ENCODE results near the gene OSBPL5.
A peak's percentile ranks its signal among the peaks of the same experiment; 100 is the strongest.
"Not testable (repeated sequence)": the region's sequence is repeated elsewhere in the genome, so short reads cannot be mapped to it uniquely, and the experiment has no call there.

OSBPL5 gene

GRCh38 chr11:3182462-3182852, 17.3 kb upstream of the OSBPL5 start:
- no peak for DNase-seq (ENCODE audit: low read depth in 2 of 3, low spot score in 1 of 3)

DNA sequence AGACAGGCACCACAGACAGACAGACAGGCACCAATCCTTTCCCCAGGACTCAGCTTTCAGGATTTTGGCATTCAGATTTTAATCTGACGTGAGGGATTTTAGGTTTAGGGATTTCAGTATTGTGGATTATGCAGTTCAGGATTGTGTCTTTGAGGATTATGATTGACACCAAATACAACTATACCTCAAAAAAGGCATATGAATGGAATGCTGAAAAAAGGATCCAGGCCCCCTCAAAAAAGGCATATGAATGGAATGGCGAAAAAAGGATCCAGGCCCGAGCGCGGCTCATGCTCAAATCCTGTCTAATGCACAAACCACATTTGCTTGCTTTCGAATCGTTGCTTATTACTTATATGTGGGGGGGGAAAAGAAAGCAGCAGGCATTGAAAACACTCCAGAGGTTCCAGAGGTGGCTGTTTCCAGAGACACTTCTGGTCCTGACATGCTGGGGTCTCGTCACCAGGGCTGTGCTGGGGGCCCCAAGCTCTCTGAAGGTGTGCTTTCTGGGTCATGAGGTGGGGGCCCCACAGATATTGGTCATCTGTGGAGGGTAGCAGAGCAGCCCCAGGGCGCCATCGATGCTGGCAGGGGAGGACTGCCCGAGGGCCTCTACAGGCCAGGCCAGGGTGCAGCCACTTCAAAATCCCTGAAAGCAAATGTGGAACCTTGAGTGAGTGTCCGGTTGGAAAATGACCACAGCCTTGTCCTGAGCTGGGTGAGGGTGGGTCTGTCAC, 16.8 kb upstream of the OSBPL5 start:
- DNase-seq (ENCODE audit: low read depth in 2 of 3, low spot score in 1 of 3) = no peak

GRCh38 chr11:3180869-3181268, 15.8 kb upstream of the OSBPL5 start:
- no peak for DNase-seq (ENCODE audit: low read depth in 2 of 3, low spot score in 1 of 3)

GRCh38 chr11:3178349-3178748, 13.2 kb upstream of the OSBPL5 start:
- no peak for DNase-seq (ENCODE audit: low read depth in 2 of 3, low spot score in 1 of 3)

DNA sequence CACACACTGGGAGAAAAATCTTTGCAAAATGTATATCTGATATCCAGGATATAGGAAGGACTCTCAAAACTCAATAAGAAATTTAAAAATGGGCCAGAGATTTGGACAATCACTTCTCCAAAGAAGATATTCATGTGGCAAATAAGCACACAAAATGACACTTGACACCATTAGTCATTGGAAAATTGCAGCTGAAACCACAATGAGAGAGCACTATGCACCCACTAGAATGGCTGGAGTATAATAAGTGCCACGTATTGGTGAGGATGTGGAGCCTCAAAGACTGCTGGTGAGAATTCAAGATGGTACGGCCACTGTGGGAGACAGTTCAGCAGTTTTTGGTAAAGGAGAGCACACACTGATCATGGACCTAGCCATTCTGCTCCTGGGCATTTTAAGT, 12.8 kb upstream of the OSBPL5 start:
- DNase-seq (ENCODE audit: low read depth in 2 of 3, low spot score in 1 of 3) = no peak

DNA sequence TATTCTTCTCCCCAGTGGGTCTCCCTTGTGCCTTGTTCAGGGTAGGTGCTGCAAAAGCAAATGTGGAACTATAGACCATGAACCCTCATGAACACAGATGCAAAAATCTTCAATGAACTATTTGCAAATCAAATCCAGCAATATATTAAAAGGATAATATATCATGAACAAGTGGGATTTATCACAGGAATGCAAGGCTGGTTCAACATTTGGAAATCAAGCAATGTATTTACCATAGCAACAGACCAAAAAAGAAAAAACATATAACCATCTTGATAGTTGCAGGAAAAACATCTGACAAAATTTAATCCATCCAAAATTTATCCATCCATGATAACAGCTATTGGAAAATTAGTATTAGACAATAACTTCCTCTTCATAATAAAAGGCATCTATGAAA, 11.4 kb upstream of the OSBPL5 start:
- no peak for DNase-seq (ENCODE audit: low read depth in 2 of 3, low spot score in 1 of 3)

DNA sequence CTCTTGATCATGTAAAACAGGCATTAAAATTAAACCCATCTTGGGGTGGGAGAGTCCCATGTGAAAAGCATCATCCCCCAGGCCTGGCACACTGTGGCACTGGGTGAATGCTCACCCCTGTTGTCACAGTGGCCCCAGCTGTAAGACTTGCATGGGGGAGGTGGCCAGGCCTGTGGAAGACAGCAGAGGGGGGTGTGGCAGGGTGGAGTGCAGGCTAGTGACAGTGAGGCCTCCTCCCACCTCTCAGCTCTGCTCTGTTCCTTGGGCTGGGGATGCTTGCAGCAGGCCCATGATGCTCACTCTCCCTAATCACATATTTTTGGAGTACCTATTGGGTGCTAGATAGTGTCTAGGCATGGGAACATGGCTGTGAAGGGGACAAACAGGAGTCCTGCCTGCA, 10.1 kb upstream of the OSBPL5 start:
- DNase-seq (ENCODE audit: low read depth in 2 of 3, low spot score in 1 of 3) = no peak

GRCh38 chr11:3174387-3174786, 9.3 kb upstream of the OSBPL5 start:
- no peak for DNase-seq (ENCODE audit: low read depth in 2 of 3, low spot score in 1 of 3)

DNA sequence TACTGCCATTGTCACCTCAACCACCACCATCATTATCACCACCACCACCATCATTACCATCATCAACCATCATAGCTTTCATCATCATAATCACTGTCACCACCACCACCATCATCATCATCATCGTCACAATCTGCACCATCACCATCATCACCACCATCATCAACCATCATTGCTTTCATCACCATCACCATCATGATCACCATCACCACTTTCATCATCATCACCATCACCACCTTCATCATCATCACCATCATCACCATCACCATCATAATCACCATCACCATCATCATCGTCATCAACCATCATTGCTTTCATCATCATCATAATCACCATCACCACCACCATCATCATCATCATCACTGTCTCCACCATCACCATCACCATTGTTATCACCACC, 8.7 kb upstream of the OSBPL5 start:
- no peak for DNase-seq (ENCODE audit: low read depth in 2 of 3, low spot score in 1 of 3)

DNA sequence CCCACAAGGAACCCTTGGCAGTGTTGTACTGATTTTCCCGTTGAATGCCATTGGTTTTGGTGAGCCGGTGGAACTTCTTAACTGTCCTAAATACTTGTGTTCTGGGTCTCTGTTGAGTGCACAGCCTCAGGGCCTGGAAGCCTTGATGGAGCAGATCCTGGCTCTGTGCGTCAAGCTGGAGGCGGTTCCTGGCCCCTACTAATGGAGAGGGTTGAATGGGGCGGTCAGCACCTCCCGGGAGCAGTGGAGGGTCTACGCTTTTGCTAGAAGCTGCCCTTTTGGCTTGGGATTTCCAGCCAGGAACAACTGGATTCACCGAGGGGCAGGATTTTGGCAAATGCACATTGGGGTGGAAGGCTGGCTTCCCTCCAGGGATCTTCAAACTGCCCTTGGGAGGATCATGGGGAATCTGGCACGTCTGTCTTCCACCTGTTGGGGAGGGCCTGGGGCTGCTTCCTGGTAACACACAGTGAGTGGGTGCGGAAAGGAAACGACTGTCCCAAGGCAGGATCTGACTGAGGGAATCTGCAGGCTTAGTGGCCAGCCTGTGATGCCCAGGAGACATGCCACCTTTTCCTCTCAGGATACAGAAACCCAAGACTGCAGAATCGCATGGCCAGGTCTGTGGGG, 6.9 kb upstream of the OSBPL5 start:
- no peak for DNase-seq (ENCODE audit: low read depth in 2 of 3, low spot score in 1 of 3)

- DNase-seq (ENCODE audit: low read depth in 2 of 3, low spot score in 1 of 3) = no peak
These were observed 5.9 kb upstream of the OSBPL5 start for GRCh38 chr11:3170756-3171650.

DNA sequence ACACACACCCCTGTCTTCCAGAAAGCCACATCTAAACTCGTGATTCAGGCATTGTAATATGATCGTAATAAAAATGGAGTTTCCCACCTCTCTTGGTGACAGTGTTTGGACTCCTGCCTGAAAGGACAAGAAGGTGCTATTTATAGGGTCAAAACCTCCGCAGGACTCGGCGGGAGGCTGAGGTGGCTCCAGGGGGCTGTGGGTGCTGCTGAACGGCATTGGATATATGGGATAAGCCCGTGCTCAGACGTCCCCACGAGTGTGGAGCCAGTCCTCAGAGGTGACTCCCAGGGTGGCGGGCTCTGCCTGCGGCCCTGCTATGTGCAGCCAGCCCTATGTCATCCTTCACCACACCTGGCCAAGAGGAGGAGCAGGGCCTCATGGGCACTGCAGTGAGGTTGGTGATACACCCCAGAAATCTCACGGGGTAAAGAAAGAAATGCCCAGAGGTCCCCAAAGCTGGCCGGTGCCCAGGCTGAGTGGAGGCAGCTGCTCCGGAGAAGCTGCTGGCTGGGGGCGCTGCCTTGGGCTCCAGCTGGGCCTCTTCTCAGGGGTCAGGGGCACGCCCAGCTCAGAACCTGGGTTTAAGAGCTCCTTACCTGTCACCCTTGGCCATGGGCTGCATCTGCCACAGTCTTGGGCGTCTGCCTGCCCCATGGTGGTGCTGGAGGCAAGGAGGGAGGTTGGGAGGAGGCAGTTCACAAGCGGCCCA, 5.1 kb upstream of the OSBPL5 start:
- DNase-seq (ENCODE audit: low read depth in 2 of 3, low spot score in 1 of 3) = no peak

GRCh38 chr11:3169255-3170043, 4.3 kb upstream of the OSBPL5 start:
- DNase-seq (ENCODE audit: low read depth in 2 of 3, low spot score in 1 of 3) = peak in 2 of 3 donors; percentile 18 to 23

GRCh38 chr11:3168742-3169254, 3.7 kb upstream of the OSBPL5 start:
- not testable (repeated sequence) for DNase-seq (ENCODE audit: low read depth in 2 of 3, low spot score in 1 of 3)

GRCh38 chr11:3167143-3168119, 2.3 kb upstream of the OSBPL5 start:
- no peak for DNase-seq (ENCODE audit: low read depth in 2 of 3, low spot score in 1 of 3)

DNA sequence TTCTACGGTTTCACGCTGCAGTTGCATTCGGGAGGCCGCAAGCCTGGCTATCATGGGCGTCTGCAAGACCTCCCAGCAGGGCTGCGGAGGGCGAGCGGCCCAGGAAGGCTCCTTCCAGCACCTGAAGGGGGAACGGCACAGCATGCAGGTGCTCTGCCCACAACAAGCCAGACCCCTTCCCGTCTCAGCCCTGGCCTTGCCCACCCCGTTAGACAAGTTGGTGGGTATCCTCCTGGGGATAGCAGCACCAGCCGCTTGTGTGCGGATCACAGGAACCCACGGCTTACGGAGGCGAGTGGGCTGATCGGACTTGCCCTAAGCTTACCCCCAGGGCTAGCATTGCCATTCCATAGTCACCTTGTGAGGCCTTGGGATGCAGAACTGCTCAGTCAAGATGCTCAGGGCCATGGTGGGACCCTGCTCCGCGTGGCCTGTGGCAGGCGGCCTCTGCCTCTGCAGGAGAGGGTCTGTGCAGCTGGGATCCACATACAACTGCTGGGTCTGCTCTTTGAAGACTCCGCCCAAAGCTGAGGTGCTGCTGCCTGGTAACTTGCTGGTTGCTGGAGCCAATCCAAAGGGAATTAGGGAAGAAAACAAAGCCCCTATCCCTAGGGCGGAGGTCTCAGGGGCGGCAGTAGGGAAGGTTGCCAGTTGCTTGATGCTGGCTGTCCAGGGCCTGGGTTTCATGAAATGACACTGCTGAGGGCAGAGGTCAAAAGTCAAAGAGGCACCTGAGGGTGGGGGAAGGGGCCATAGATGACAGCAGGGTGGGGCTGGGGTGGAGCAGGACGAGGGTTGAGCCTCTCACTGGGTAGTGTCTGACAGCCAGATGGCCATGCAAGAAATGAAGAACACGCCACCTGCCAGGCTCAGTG, 1.4 kb upstream of the OSBPL5 start:
- no peak for DNase-seq (ENCODE audit: low read depth in 2 of 3, low spot score in 1 of 3)

GRCh38 chr11:3165916-3166267, 782 bp upstream of the OSBPL5 start:
- DNase-seq (ENCODE audit: low read depth in 2 of 3, low spot score in 1 of 3) = no peak

DNA sequence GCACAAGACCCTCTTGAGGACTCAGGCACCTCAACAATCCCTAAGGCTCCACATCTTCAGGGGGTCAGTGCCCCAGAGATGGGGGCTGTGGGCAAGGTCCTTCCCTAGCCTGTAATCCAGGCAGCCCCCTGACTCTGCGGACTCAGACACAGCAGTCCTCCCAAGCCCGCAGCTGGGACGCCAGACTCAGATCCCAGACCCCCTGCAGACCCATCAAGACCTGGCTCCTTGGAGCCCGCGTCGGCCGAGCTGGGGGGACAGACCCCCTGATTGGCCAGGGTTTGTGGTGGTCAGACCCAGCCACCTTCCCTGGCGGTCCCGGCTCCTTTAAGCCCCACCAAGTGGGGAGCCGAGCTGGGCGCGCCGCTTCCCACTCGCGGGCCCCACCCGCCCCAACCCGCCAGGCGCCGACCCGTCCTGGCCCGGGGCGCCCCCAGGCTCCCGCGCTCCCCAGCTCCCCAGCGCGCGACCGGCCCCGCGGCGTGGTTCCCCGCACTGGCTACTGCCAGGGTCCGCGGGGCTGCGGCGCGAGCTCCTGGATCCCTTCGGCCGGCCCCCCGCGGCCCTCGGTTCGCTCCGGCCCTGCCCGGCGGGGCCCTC, 458 bp downstream of the OSBPL5 start:
- no peak for DNase-seq (ENCODE audit: low read depth in 2 of 3, low spot score in 1 of 3)
